GM19467 (cell line): ENCODE results near the gene RCN2.

ENCODE experiments used
- ATAC-seq: cut with Tn5 transposase; IDR thresholded peaks from one replicate; pipeline ENCODE4 v1.9.1; 2021; ENCODE audit warnings: mild to moderate bottlenecking, moderate library complexity; ENCODE audit not compliant: unreplicated experiment

Gene RCN2

DNA sequence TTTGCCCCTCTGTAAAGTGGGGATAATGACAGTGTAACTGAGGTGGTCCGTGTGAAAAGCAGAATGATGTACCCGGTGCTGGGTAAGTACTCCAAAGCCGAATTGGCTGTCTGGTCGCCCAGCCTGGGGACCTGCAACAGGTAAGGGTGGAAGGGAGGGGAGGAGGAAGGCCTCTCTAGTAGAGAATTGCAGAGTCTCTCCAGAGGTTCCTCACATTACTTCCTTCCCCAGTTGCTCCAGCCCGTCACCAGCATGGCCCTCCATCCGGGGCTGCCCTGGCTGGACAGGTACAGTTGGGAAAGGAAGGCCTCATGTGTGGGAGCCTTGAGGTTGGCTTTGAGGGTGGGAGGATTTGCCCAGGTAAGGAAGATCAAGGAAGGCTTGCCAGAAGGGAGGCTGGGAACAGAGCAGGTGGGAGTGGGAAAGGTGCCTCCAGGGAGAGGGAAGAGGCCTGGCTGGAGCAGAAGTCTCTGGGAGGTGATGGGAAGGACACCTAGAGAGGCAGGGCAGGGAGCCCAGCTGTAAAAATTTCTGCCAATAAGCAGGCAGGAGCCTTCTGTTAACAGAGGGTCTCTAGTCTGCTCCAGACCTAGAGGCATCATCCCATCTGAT, 61.7 kb downstream of the RCN2 start:
- no peak for ATAC-seq

DNA sequence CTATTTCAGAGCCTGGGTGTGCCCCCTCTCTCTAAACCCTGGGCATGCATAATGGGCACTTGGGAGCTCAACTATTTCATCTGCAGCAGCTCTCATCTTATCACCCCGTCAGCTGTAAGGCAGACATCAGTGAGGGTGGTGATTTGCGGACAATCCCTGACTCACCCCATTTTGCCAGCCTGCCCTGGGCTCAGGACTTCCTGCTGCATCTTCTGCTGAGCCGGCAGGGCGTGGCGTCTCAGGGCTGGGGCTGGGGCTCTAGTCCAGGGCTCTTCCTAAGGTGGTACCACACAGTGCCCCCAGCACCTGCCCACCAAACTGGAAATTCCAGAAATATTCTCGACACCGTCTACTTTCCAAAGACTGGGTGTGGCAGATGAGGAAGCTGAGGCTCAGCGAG, 62.5 kb downstream of the RCN2 start:
- ATAC-seq, result no peak

DNA sequence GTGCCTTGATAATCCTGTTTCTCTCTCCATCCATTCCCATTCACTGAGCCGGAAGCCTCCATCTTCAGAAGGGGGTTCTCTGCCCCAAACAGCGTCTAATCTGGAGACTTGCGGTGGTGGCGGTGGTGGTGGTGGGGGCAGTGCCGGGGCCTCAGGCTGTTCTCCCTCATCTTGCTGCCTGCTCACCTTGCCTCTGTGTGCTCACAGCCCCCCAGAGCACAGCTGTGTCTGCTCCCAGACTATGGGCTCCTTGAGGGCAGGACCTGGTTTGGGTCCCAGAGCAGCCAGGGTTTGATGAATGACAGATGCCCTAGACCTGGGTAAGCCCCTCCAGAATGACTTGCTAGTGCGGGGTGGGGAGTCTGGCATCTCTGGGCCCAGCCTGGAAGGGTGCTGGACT, 62.9 kb downstream of the RCN2 start:
- no peak for ATAC-seq

DNA sequence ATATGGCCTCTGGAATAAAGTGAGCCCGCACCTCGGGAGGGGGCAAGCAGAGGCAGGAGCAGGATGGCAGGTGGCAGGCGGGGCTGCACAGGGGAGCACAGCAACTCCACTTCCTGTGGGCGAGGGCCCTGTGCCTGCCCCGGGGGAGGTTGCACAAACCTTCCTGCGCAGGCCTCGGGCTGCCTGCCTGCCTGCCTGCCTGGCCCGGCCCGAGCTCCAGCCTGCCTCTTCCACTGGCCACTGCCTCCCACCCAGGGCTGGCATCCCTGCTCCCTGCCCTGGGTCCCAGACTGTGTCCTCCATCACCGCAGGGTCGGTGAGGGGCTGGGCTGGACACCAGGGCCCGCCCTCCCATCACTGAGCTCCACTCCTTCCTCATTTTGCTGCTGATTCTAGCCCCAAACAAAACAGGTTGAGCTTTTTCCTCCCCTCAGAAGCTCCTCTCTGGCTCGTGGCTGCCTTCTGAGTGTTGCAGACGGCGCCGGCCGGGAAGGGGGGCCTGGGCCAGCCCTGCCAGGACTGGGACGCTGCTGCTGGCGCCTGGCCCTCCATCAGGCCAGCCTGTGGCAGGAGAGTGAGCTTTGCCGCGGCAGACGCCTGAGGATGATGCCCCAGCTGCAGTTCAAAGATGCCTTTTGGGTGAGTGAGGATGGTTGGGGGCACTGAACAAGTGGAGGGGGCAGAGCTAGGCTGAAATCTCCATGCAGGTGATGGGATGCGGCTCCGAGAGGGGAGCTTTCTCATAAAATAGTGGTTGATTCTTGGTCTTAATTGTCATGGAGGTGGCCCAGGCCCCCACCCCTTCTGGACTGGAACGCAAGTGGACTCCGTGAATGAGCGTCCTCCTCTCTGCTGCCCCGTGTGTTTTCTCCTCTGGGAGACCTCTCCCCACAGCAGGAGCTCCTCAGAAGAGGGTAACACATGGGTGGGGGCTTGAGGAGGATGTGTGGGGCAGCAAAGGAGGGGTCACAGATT, 63.7 kb downstream of the RCN2 start, which contains the start of gene PSTPIP1:
Gene PSTPIP1, plus strand, starts transcription at position 156 of the 975 bp plus-strand sequence. Its CDS starts 448 bp downstream, at position 604.
- peak; percentile 55 for ATAC-seq

DNA sequence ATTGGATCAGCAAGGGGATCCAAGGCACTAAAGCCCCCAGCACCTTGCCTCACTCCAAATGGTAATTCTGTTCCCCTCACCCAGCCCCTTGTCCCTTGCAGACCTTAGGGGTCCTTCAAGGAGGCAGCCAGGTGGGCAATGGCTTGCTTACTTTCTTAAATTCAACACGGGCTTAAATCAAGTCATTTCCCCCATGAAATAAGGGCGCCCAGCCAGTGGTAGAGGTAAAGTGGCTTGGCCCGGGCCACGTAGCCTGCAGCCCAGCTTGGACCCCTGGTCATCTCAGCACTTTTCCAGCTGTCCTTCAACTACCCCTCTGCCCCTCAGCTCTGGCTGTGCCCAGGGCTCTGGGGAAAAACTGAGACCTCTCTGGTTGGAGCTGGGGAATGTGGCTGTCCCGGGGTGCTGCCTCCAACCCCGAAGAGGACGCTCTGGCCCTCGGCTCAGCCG, 64.6 kb downstream of the RCN2 start:
- no peak for ATAC-seq

DNA sequence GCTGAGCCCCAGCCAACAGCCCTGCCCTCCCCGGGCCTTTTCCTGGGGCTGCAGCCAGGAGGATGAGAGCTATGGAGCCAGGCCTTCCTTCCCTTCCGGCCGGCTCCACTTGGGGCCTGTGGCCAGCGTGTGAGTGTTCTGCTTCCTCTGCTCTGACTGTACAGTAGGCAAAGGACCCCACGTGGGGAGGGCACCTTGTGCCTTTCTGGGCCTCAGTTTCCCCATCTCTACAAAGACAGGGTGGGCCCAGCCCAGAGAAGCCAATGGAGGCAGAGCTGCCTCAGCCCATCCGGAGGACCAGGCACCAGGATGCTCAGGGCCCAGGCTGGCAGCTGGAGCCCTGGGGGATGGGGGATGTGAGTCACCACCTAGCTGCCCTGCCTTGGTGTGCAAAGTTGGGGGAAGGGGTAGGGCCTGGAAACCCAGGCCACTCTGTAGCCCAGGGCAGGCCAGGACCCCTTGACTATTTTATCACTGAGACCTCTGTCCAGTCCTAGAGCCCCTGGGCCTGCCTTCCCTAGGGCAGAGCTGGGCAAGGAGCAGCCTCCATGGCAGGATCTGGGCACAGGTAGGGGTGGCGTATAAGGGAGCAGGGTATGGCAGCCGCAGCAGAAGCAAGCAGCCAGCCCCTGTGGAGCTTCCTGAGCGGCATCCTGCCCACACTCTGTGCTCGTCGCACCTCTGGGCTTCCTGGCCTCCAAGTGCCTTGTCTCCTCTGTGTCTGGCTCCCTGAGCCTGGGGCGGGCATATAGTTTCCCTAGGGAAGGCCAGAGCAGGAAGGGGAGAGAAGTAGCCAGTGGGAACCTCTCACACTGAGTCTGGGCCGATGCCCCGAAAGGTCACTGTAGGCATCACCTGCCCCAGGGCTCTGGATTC, 65.2 kb downstream of the RCN2 start:
- no peak for ATAC-seq

GRCh38 chr15:76998663-76999285, 67.2 kb downstream of the RCN2 start:
- no peak for ATAC-seq

DNA sequence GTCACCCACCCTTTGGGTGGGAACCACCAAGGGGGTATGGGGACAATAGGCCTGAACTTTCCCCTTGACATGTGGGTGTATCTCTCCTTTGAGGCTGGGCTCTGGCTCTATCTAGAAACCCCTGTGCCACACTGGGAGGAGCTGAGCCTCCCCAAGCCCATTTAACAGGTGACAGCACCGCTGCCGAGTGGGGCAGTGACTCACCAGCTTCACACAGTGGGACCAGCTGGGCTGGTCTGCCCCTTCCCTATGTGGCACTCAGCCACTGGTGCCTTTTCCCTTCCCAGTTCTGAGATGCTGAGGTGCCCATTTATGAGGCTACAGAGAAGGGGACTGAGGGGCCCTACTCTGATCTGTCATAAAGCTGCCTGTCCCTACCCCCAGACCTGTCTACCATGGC, 68.4 kb downstream of the RCN2 start:
- ATAC-seq, result no peak

DNA sequence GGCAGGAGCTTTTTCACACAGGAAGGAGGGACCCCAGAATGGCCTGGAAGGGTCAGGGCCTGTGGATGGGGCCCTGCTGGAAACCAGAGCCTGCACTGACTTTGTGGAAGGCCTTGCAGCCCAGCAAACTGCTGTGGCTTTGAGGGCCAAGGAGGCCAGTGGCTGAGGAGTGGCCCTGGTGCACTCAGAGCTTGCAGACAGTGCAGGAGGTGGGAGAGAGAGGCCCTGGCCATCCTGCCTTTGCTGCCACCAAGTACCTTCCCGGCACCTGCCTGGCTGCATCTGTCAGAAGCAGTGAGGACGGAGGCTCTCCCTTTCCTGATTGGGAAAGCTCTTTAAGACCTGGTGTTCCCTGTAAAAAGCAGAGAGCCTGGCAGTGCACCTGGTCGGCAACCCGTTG, 69.8 kb downstream of the RCN2 start:
- no peak for ATAC-seq

GRCh38 chr15:77001966-77002365, 70.4 kb downstream of the RCN2 start:
- ATAC-seq, result no peak

- no peak for ATAC-seq
These were observed 70.9 kb downstream of the RCN2 start for GRCh38 chr15:77002436-77002835.

GRCh38 chr15:77002954-77003912, 71.7 kb downstream of the RCN2 start:
- ATAC-seq, result peak; percentile 70
